Measurements from ENCODE around the gene ECHDC3.

- TF ChIP-seq CTCF (conservative IDR thresholded peaks at IDR 0.05; ENCODE audit: low read depth, low read length) (no peak), EZH2 (IDR thresholded peaks at IDR 0.05; ENCODE audit: borderline replicate concordance, low read depth, low read length, poor library complexity, severe bottlenecking) (no peak)
Measured at GRCh38 chr10:11750420-11750819, 8.2 kb downstream of the ECHDC3 start.
